ENCODE measurements around the gene FHOD3. TPM values are rescaled to one million over a fixed set of nuclear protein-coding genes. Genes with fewer than 3 reads are reported as not detected.

Gene FHOD3
- total RNA-seq, result 5.6 and 7.8 TPM in 2 replicates

DNA sequence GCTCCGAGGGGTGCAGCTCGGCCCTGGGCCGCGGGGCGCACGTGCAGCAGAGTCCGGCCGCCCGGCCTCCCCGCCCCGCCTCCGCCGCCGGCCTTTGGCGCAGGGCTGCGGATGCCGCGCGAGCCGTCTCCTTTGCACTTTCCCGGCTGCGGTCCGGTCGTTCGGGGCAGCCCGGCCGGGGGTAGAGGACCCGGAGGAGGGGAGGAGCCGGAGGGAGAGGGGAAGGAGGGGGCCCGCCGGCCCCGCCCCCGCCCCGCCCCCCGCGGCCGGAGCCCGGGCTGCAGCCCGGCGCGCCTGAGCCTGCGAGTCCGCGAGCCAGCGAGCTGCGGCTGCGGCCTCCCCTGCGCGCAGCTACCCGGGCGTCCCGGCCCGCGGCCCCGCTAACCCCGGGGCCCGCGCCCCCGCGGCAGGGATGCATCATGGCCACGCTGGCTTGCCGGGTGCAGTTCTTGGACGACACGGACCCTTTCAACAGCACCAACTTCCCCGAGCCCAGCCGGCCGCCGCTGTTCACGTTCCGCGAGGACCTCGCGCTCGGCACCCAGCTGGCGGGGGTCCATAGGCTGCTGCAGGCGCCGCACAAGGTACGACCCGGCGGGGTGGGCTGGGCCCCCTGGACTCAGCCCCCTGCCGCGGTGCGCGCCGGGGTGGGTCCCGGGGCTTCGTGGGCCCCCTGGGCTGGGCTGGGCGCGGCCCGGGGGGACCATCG, at the start of gene FHOD3:
FHOD3 (plus strand) TSS at position 297 of the 709 bp plus-strand sequence; CDS start at position 420, 123 bp downstream.
- no peak for DNase-seq (ENCODE audit: extremely low read depth, low read depth, low spot score)

DNA sequence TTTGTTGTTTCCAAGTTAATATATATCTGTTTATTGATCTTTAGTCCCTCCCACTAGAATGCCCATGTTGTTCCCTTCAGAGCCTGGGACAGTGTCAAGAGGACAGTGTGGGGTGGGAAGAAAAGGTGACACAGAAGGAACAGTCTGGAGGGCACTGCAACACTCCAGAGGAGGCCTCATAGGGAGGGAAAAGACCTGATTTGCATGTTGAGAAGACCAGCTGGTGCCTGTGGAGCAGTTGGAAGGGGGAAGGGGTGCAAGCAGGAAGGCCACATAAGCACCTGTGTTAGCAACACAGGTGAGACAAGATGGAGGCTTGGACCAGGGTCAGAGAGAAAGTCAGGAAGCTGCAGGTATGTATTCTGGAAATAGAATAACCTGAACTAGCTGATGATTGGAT, 48.1 kb upstream of the FHOD3 start:
- DNase-seq (ENCODE audit: extremely low read depth, low read depth, low spot score), result no peak

DNA sequence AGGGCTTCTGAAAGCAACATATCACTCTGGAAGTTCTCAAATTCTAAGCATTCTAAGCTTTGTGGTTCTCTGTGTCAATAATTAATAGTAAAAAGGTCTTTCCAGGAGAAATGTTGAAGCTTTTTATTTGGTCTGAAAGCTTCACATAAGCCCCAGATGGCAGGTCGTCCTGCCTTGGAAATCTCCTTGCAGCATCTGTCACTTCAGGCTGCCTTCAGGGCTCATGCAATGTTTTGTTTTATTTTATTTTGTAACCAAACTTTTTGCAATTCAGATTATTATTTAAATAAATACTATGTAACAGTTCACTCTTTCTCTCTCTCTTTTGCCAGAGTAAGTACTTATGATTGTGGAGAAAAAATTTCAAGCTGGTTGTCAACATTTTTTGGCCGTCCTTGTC, 46.7 kb upstream of the FHOD3 start:
- no peak for DNase-seq (ENCODE audit: extremely low read depth, low read depth, low spot score)

DNA sequence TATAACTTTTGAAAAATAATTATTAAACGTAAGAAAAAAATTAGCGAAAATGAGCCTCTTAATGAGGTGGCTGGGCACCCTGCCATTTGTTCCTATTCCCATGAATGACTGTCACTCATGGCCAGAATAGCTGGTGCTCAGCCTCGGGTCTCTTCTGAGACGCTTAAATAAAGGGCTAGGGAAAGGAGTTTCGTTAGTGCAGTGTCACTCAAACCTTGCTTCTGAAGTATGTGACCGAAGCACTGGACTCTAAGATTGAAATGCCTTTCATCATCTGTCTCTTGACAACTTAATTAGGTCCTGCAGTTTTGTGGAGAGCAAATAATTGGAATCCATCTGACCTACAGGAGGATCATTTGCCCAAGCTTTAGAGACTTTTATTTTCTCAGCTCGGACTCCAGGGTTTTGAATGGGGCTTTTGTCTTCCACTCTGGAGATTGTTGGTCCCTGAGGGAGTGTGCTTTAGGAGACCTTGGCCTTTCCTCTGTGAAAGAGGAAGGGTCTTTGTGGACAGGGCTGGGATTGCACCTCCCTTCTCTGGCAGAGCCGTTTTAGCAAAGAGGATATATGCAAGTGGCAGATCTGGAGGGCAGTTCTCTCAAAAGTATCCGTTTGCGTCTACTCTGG, 42.3 kb upstream of the FHOD3 start:
- no peak for DNase-seq (ENCODE audit: extremely low read depth, low read depth, low spot score)

DNA sequence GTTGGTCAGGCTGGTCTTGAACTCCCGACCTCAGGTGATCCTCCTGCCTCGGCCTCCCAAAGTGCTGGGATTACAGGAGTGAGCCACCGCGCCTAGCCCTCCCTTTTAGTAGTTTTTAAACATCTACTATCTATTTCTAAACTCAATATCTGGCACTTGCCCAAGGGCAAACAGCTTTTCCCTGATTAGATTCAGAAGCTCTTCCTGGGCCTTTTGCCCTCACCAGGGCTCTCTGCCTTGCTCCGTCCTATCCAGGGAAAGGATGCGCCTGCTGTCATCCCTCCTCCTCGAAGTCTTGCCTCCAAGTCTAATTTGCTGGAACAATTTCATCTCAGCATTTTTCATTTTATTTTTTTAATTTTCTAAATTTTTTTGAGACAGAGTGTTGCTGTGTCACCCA, 41.4 kb upstream of the FHOD3 start:
- DNase-seq (ENCODE audit: extremely low read depth, low read depth, low spot score), result no peak

GRCh38 chr18:36262971-36263370, 34.5 kb upstream of the FHOD3 start:
- no peak for DNase-seq (ENCODE audit: extremely low read depth, low read depth, low spot score)

- DNase-seq (ENCODE audit: extremely low read depth, low read depth, low spot score), result no peak
These were observed 33.2 kb upstream of the FHOD3 start for GRCh38 chr18:36264283-36264682.

DNA sequence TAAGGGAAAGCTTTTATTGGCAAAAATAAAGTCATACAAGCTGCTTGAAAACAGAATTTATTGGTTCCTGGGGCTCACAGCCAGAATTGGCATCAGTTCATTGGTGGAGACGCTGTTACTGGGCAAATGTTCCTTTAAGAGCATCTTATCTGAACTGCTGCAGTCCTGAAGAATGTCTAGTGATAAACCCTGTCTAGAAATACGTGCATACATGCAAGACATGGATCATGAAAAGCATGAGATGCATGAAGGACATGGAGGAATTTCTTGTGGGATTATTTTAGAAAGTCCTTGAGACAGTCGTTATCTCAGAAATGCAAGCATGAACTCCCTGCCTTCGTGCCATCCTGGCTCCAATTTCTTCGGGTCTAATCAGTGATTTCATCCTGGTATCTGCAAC, 32.5 kb upstream of the FHOD3 start:
- DNase-seq (ENCODE audit: extremely low read depth, low read depth, low spot score), result no peak

- DNase-seq (ENCODE audit: extremely low read depth, low read depth, low spot score), result no peak
These were observed 28.4 kb upstream of the FHOD3 start for GRCh38 chr18:36269157-36269556.

DNA sequence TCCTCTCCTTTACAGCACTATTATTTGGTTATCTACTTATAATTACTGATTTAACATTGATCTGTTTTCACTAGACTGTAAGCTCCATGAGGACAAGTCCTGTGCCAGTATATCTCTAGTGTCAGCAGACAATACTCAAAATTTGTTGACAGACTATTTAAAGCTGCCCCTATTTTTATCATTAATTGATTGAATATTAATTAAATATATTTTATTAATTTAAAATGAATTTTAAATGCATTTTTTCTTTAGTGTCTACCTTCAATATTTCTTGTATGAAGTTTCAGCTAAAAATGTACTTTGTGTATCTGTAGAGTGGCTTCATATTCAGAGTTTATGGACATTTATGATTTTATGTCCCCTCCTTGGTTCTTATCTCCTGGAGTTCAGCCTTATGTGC, 26.4 kb upstream of the FHOD3 start:
- DNase-seq (ENCODE audit: extremely low read depth, low read depth, low spot score), result no peak

GRCh38 chr18:36273347-36273746, 24.2 kb upstream of the FHOD3 start:
- no peak for DNase-seq (ENCODE audit: extremely low read depth, low read depth, low spot score)

DNA sequence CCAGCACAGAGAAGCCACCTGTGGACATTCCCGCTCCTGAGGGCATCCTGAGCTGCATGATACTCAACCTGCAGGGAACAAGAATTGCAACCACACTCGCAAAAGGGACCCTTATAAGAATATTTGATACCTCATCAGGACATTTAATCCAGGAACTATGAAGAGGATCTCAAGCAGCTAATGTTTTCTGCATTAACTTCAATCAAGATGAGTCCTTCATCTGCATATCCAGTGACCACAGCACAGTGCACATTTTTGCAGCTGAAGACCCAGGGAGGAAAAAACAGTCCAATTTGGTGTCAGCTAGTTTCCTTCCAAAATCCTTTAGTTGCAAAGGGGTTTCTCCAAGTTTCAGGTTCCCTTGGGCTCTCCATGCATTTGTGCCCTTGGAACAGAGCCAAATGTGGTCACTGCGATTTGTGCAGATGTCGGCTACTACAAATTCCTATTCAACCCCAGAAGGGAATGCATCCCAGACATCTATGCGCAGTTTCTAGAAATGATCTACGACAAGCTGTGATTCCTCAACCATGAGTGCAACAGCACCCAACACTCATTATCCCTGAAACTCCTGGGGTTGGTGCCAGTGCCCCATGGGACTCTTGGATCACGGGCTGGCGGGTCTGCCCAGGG, 23.3 kb upstream of the FHOD3 start:
- DNase-seq (ENCODE audit: extremely low read depth, low read depth, low spot score), result no peak

DNA sequence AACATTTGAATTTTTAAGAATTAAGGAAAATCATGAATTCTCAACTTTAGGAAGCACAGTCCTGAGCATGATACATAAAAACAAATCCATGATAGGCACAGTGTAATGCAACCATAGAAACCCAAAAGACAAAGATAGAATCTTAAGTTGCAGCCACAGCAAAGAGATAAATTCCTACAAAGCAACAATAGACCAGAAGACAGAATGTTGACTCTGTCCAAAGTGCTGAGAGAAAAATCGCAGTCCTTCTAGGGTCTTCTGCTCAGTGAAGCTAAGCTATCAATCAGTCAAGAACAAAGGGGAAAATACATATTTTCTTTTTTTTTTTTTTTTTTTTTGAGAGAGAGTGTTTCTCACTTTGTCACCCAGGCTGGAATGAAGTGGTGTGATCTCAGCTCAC, 22.0 kb upstream of the FHOD3 start:
- DNase-seq (ENCODE audit: extremely low read depth, low read depth, low spot score), result no peak

DNA sequence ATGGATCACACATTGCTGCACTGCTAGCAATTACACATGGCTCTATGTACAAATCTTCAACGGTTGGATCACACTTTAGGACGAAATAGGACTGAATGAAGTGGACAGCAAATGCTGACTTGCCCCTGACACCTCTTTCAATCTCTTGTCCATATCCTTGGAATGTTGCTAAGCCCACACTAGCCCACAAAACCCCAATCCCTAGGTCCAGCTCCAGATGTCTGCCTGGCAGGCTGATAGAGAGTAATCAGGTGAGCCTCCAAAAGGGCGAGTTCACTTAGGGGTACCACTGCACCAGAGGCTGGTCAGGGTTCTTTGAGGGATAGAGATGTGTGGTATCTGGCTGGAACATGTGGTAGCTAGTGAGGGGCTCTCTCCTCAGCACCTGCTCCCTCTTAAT, 18.5 kb upstream of the FHOD3 start:
- DNase-seq (ENCODE audit: extremely low read depth, low read depth, low spot score), result no peak

- no peak for DNase-seq (ENCODE audit: extremely low read depth, low read depth, low spot score)
These were observed 15.6 kb upstream of the FHOD3 start for GRCh38 chr18:36281936-36282335.

DNA sequence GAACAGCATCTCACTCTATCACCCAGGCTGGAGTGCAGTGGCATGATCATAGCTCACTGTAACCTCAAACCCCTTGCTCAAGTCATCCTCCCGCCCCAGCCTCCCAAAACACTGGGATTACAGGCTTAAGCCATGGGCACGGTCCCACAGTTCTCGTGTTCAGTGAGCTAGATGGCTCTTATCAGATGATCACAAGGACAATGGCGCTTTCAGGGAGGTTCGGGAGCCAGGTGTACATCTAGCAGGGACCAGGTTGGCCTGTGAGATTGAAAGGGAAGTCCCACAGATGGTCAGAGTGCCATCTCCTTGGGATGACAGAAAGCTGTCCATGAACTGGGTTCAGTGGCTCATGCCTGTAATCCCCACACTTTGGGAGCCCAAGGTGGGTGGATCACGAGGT, 14.1 kb upstream of the FHOD3 start:
- no peak for DNase-seq (ENCODE audit: extremely low read depth, low read depth, low spot score)

GRCh38 chr18:36284268-36284667, 13.2 kb upstream of the FHOD3 start:
- DNase-seq (ENCODE audit: extremely low read depth, low read depth, low spot score), result no peak

- DNase-seq (ENCODE audit: extremely low read depth, low read depth, low spot score), result peak; percentile 64
These were observed 12.7 kb upstream of the FHOD3 start for GRCh38 chr18:36284671-36285295.

GRCh38 chr18:36287653-36288052, 9.9 kb upstream of the FHOD3 start:
- no peak for DNase-seq (ENCODE audit: extremely low read depth, low read depth, low spot score)

- DNase-seq (ENCODE audit: extremely low read depth, low read depth, low spot score), result no peak
These were observed 8.8 kb upstream of the FHOD3 start for GRCh38 chr18:36288689-36289088.

DNA sequence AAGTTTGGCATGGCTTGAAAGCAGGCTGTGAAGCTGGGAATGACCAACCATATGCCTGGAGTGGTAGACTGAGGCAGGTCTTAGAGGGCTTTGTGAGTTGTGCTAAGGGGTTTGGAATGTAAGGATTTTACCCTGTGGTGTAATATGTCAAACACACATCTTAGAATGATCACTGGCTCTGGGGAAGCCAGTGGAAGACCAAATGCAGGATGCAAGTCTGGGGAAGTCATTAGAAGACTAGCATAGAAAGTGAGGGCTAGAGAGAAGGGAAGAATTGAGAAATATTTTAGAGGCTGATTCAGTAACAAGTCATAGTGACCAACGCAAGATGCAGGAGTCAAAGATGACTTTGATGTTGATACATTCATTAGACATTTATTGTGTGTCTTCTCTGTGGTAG, 3.5 kb upstream of the FHOD3 start:
- DNase-seq (ENCODE audit: extremely low read depth, low read depth, low spot score), result no peak

GRCh38 chr18:36295214-36295613, 2.3 kb upstream of the FHOD3 start:
- DNase-seq (ENCODE audit: extremely low read depth, low read depth, low spot score), result no peak
